HepG2 (cell line): Measurements from ENCODE around the gene PSMB11. TPM values are rescaled to one million over a fixed set of nuclear protein-coding genes. Genes with fewer than 3 reads are reported as not detected.

Source experiments
- ETV6 ChIP-seq: sonication (generic); formaldehyde crosslinking; conservative IDR thresholded peaks from 2 replicates; pipeline ENCODE4 v1.4.0; 2020; ENCODE audit warnings: missing genetic modification reagents
- FOXJ3 ChIP-seq: sonication (generic); formaldehyde crosslinking; IDR thresholded peaks from 2 replicates; pipeline ENCODE4 v1.4.0; 2020; ENCODE audit warnings: missing genetic modification reagents, mild to moderate bottlenecking, borderline replicate concordance
- GATAD2A ChIP-seq: IDR thresholded peaks from 2 replicates; pipeline ENCODE4 v1.6.1; 2016
- GMEB2 ChIP-seq: IDR thresholded peaks from 2 replicates; pipeline ENCODE4 v1.6.1; 2016; ENCODE audit warnings: missing biosample characterization, missing genetic modification reagents, low read depth
- HNF1B ChIP-seq: sonication (generic); formaldehyde crosslinking; IDR thresholded peaks from 2 replicates; pipeline ENCODE4 v1.5.1; 2020; ENCODE audit warnings: mild to moderate bottlenecking, moderate library complexity, missing genetic modification reagents
- KLF11 ChIP-seq: IDR thresholded peaks from 2 replicates; pipeline ENCODE4 v1.6.1; 2016; ENCODE audit warnings: missing compliant biosample characterization
- MAFF ChIP-seq: IDR thresholded peaks from 2 replicates; pipeline ENCODE4 v1.6.1; 2011; ENCODE audit warnings: low read depth, low read length, improper control_type of control experiment
- MEIS2 ChIP-seq: sonication (generic); formaldehyde crosslinking; IDR thresholded peaks from 2 replicates; pipeline ENCODE4 v1.9.0; 2021; ENCODE audit warnings: mild to moderate bottlenecking, missing genetic modification reagents
- TIGD3 ChIP-seq: sonication (generic); formaldehyde crosslinking; IDR thresholded peaks from 2 replicates; pipeline ENCODE4 v1.5.1; 2020; ENCODE audit warnings: mild to moderate bottlenecking, missing genetic modification reagents, borderline replicate concordance
- TSC22D2 ChIP-seq: sonication (generic); formaldehyde crosslinking; IDR thresholded peaks from 2 replicates; pipeline ENCODE4 v1.5.1; 2020; ENCODE audit warnings: missing genetic modification reagents, mild to moderate bottlenecking, borderline replicate concordance
- ZBTB7B ChIP-seq: sonication (generic); formaldehyde crosslinking; IDR thresholded peaks from 2 replicates; pipeline ENCODE4 v1.4.0; 2020; ENCODE audit warnings: missing genetic modification reagents
- ZNF142 ChIP-seq: sonication (generic); formaldehyde crosslinking; IDR thresholded peaks from 2 replicates; pipeline ENCODE4 v1.4.0; 2020; ENCODE audit warnings: missing genetic modification reagents
- ZNF18 ChIP-seq: sonication (generic); formaldehyde crosslinking; IDR thresholded peaks from 2 replicates; pipeline ENCODE4 v1.8.0; 2022; ENCODE audit warnings: mild to moderate bottlenecking, missing genetic modification reagents; ENCODE audit not compliant: insufficient replicate concordance
- ZNF790 ChIP-seq: sonication (generic); formaldehyde crosslinking; IDR thresholded peaks from 2 replicates; pipeline ENCODE4 v1.8.0; 2022; ENCODE audit warnings: missing genetic modification reagents, mild to moderate bottlenecking, borderline replicate concordance
- polyA plus RNA-seq, 8 experiments: library from polyadenylated mRNA; depleted of rRNA in 3 of 8; stranded (reverse) in 7 of 8; unstranded in 1 of 8; fragments of >200 nt; fragmentation: Illumina TruSeq in 4 of 8; extraction: Trizol in 4 of 8; gene quantifications; 2 replicates each; pipeline versions ENCODE4 v1.2.1 to v1.2.3, GENCODE V29; 2011 to 2016; ENCODE audit warnings: low read depth in 4 of 8, missing spikeins in 1 of 8, mixed read lengths in 1 of 8; ENCODE audit not compliant: insufficient read depth in 1 of 8
- total RNA-seq, 5 experiments: library from RNA; depleted of rRNA; stranded (reverse); fragments of >200 nt; fragmentation: Illumina TruSeq; extraction: Trizol; gene quantifications; 2 replicates each; pipeline ENCODE4 v1.2.3, GENCODE V29; 2016; ENCODE audit warnings: low read depth in 1 of 5

The PSMB11 gene
- total and polyA plus RNA-seq, 2 of the 13 experiments (the other 11 are each of a cell fraction or from before 2014, with no cell fraction given) = not detected

- TF ChIP-seq TIGD3 (CRISPR knock-in tag) (peak; percentile 95), HNF1B (CRISPR knock-in tag) (peak; percentile 87; the same call in 1 of the 2 replicates), ZNF790 (CRISPR knock-in tag) (peak; percentile 52; the same call in 1 of the 2 replicates), ZNF142 (CRISPR knock-in tag) (peak; percentile 84), MAFF (peak; percentile 3; the same call in 1 of the 2 replicates), ZNF18 (CRISPR knock-in tag) (peak; percentile 97), ZBTB7B (CRISPR knock-in tag) (peak; percentile 90), ETV6 (CRISPR knock-in tag) (peak; percentile 86; the same call in 1 of the 2 replicates), FOXJ3 (CRISPR knock-in tag) (peak; percentile 82; the same call in 1 of the 2 replicates), GMEB2 (peak; percentile 97), MEIS2 (CRISPR knock-in tag) (peak; percentile 54; the same call in 1 of the 2 replicates), GATAD2A (CRISPR knock-in tag) (peak; percentile 61; the same call in 1 of the 2 replicates), TSC22D2 (CRISPR knock-in tag) (peak; percentile 98), KLF11 (CRISPR knock-in tag) (peak; percentile 87; the same call in 1 of the 2 replicates)
Measured at GRCh38 chr14:23034498-23035302, 7.3 kb upstream of the PSMB11 start, which contains the start of gene PSMB5 (continued).
